K562 (cell line): ENCODE measurements around the gene ITPRIPL2. TPM values are rescaled to one million over a fixed set of nuclear protein-coding genes. Genes with fewer than 3 reads are reported as not detected.

Experiments used
- BCL6 ChIP-seq: fragments of 250-450 bp; sonication (Bioruptor Pico); IDR thresholded peaks from 2 replicates; pipeline ENCODE4 v1.4.0; 2020
- DDX20 ChIP-seq: fragments of 450-650 bp; IDR thresholded peaks from 2 replicates; pipeline ENCODE4 v1.6.1; 2016; ENCODE audit warnings: missing genetic modification characterization, low read depth, mild to moderate bottlenecking, missing compliant biosample characterization, moderate library complexity
- DNMT1 ChIP-seq: fragments of 450-650 bp; IDR thresholded peaks from 2 replicates; pipeline ENCODE4 v1.6.1; 2016; ENCODE audit warnings: antibody characterized with exemption, mild to moderate bottlenecking
- GABPB2 ChIP-seq: fragments of 250-450 bp; sonication (Bioruptor Pico); conservative IDR thresholded peaks from 2 replicates; pipeline ENCODE4 v1.5.1; 2021; ENCODE audit warnings: mild to moderate bottlenecking
- MCM5 ChIP-seq: fragments of 450-650 bp; IDR thresholded peaks from 2 replicates; pipeline ENCODE4 v1.6.1; 2016; ENCODE audit warnings: low read depth
- MED1 ChIP-seq: sonication (generic); formaldehyde crosslinking; IDR thresholded peaks from 2 replicates; pipeline ENCODE4 v1.8.1; 2023; ENCODE audit warnings: missing genetic modification reagents, borderline replicate concordance
- NFRKB ChIP-seq: fragments of 450-650 bp; IDR thresholded peaks from 2 replicates; pipeline ENCODE4 v1.6.1; 2016; ENCODE audit warnings: low read depth
- PURB ChIP-seq: sonication (generic); formaldehyde crosslinking; IDR thresholded peaks from 2 replicates; pipeline ENCODE4 v1.9.0; 2021; ENCODE audit warnings: low read depth, mild to moderate bottlenecking, missing genetic modification reagents
- SMAD1 ChIP-seq: fragments of 150-350 bp; IDR thresholded peaks from 2 replicates; pipeline ENCODE4 v1.6.1; 2014; ENCODE audit warnings: low read length, low read depth; ENCODE audit not compliant: partially characterized antibody
- SMAD4 ChIP-seq: fragments of 250-450 bp; sonication (Bioruptor Pico); conservative IDR thresholded peaks from 2 replicates; pipeline ENCODE4 v1.8.0; 2021; ENCODE audit warnings: inconsistent platforms, mild to moderate bottlenecking, moderate library complexity
- TARDBP ChIP-seq: fragments of 450-650 bp; IDR thresholded peaks from 2 replicates; pipeline ENCODE4 v1.6.1; 2016
- ZEB2 ChIP-seq: fragments of 450-650 bp; IDR thresholded peaks from 2 replicates; pipeline ENCODE4 v1.6.1; 2016
- ZNF134 ChIP-seq: fragments of 250-450 bp; sonication (Bioruptor Pico); conservative IDR thresholded peaks from 2 replicates; pipeline ENCODE4 v1.4.0; 2020
- ZNF398 ChIP-seq: fragments of 250-450 bp; sonication (Bioruptor Pico); IDR thresholded peaks from 2 replicates; pipeline ENCODE4 v1.8.0; 2021; ENCODE audit warnings: moderate library complexity, mild to moderate bottlenecking, inconsistent platforms
- polyA plus RNA-seq, 8 experiments: library from polyadenylated mRNA; depleted of rRNA in 4 of 8; stranded (reverse) in 5 of 8; unstranded in 3 of 8; fragments of >200 nt; fragmentation: Nextera tagmentation in 2 of 8; fragmentation: Illumina TruSeq in 1 of 8; extraction: Ambion mirVana in 2 of 8; extraction: Trizol in 1 of 8; gene quantifications; 2 replicates each; pipeline versions ENCODE4 v1.2.1 to v1.2.3, GENCODE V29; 2011 to 2014; ENCODE audit warnings: inconsistent platforms in 1 of 8, missing spikeins in 1 of 8
- total RNA-seq, 7 experiments: library from RNA; depleted of rRNA in 6 of 7; stranded (reverse); fragments of >200 nt in 6 of 7; fragmentation: Illumina TruSeq in 2 of 7; extraction: Trizol in 2 of 7; gene quantifications; 2 replicates each; pipeline versions ENCODE4 v1.2.1 to v1.2.3, GENCODE V29; 2011 to 2021; ENCODE audit warnings: low replicate concordance in 1 of 7
- TF ChIP-seq, protein P1 (sequence below), 2 experiments: fragments of 450-650 bp; IDR thresholded peaks; 2 replicates each; pipeline ENCODE4 v1.6.1; 2016; ENCODE audit warnings: mild to moderate bottlenecking in 2 of 2, borderline replicate concordance in 1 of 2, low read depth in 1 of 2, moderate library complexity in 1 of 2

Gene ITPRIPL2
- total and polyA plus RNA-seq, 9 of the 15 experiments (the other 6 are each of a cell fraction or from before 2014, with no cell fraction given) = 0.04 to 2.2 (median 0.58) TPM

- TF ChIP-seq MED1 (CRISPR knock-in tag) (no peak), BCL6 (no peak), PURB (CRISPR knock-in tag) (no peak), ZNF134 (CRISPR knock-in tag) (0 out of 2 replicates have a peak, but pooled peaks have one; percentile 24), SMAD1 (peak; percentile 21), SMAD4 (CRISPR knock-in tag) (0 out of 2 replicates have a peak, but pooled peaks have one; percentile 29), NFRKB (no peak), DNMT1 (no peak), GABPB2 (CRISPR knock-in tag) (no peak), ZEB2 (peak; percentile 83), DDX20 (no peak), TARDBP (peak; percentile 98), MCM5 (no peak), ZNF398 (CRISPR knock-in tag) (no peak)
- TF ChIP-seq, protein P1, sequence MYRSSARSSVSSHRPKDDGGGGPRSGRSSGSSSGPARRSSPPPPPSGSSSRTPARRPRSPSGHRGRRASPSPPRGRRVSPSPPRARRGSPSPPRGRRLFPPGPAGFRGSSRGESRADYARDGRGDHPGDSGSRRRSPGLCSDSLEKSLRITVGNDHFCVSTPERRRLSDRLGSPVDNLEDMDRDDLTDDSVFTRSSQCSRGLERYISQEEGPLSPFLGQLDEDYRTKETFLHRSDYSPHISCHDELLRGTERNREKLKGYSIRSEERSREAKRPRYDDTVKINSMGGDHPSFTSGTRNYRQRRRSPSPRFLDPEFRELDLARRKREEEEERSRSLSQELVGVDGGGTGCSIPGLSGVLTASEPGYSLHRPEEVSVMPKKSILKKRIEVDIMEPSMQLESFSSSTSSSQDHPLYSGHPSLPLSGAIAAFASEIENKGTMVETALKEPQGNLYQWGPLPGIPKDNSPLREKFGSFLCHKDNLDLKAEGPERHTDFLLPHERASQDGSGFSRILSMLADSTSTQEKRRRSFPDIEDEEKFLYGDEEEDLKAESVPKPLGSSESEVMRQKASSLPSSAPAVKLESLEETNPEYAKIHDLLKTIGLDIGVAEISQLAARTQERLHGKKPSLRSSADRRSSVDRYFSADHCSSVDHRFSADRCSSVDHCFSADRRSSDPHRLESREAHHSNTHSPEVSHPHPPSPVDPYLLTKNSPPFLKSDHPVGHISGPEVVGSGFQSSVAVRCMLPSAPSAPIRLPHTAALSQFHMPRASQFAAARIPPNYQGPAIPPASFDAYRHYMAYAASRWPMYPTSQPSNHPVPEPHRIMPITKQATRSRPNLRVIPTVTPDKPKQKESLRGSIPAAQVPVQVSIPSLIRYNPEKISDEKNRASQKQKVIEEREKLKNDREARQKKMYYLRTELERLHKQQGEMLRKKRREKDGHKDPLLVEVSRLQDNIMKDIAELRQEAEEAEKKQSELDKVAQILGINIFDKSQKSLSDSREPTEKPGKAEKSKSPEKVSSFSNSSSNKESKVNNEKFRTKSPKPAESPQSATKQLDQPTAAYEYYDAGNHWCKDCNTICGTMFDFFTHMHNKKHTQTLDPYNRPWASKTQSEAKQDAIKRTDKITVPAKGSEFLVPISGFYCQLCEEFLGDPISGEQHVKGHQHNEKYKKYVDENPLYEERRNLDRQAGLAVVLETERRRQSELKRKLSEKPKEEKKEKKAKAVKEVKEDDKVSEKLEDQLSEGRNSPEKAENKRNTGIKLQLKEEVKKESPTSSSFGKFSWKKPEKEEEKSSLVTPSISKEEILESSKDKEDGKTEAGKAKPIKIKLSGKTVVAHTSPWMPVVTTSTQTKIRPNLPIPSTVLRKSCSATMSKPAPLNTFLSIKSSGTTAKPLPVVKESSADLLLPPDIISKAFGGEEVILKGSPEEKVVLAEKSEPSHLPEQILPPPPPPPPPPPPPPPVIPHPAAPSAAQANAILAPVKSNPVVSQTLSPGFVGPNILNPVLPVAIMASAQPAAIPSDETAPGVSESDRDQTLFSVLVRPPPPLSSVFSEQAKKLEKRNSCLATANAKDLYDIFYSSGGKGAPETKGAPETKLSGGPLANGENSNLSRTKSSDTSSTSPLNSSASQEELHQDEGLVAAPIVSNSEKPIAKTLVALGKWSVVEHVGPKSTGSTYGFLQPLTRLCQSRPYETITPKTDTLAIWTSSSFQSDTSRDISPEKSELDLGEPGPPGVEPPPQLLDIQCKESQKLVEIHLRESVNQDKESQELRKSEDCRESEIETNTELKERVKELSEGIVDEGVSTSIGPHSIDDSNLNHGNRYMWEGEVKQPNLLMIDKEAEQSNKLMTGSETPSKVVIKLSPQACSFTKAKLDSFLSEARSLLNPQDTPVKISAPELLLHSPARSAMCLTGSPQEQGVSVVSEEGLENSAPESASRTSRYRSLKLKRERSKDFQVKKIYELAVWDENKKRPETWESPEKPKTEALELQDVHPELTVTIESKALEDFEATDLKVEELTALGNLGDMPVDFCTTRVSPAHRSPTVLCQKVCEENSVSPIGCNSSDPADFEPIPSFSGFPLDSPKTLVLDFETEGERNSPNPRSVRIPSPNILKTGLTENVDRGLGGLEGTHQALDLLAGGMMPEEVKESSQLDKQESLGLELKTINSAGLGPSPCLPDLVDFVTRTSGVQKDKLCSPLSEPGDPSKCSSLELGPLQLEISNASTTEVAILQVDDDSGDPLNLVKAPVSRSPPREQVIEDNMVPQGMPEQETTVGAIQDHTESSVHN (IDR thresholded peaks at IDR 0.05; ENCODE audit: borderline replicate concordance in 1 of 2, low read depth in 1 of 2) = peak in 1 of 2 experiments; percentile 78; a peak in 2 of 4 replicates
Observed at GRCh38 chr16:19067349-19068236, 46.2 kb upstream of the ITPRIPL2 start, which contains the start of gene COQ7 (continued).
